ENCODE results near the gene ADD1.

ADD1 gene

GRCh38 chr4:2835978-2836377, 7.7 kb upstream of the ADD1 start:
- DNase-seq: no peak

GRCh38 chr4:2836391-2836859, 7.2 kb upstream of the ADD1 start:
- no peak for DNase-seq

GRCh38 chr4:2837110-2837903, 6.3 kb upstream of the ADD1 start:
- no peak for DNase-seq

GRCh38 chr4:2837904-2838496, 5.6 kb upstream of the ADD1 start:
- DNase-seq: peak; percentile 77 to 78

GRCh38 chr4:2839060-2839459, 4.6 kb upstream of the ADD1 start:
- no peak for DNase-seq

- no peak for DNase-seq
Observed at GRCh38 chr4:2842687-2843262, 869 bp upstream of the ADD1 start.

GRCh38 chr4:2843941-2844584, 419 bp downstream of the ADD1 start:
- DNase-seq: no peak

GRCh38 chr4:2846172-2846571, 2.5 kb downstream of the ADD1 start:
- DNase-seq: no peak

- DNase-seq: no peak
Observed at GRCh38 chr4:2847302-2847871, 3.7 kb downstream of the ADD1 start.

- DNase-seq: no peak
Observed at GRCh38 chr4:2848449-2848848, 4.8 kb downstream of the ADD1 start.

GRCh38 chr4:2849267-2850152, 5.9 kb downstream of the ADD1 start:
- DNase-seq: no peak

- no peak for DNase-seq
Observed at GRCh38 chr4:2850966-2851798, 7.5 kb downstream of the ADD1 start.

GRCh38 chr4:2852481-2852921, 8.9 kb downstream of the ADD1 start:
- peak in 1 of 2 donors; percentile 70 for DNase-seq

- DNase-seq: no peak
Observed at GRCh38 chr4:2855584-2855983, 11.9 kb downstream of the ADD1 start.

- DNase-seq: no peak
Observed at GRCh38 chr4:2856266-2856665, 12.6 kb downstream of the ADD1 start.

GRCh38 chr4:2857349-2857927, 13.8 kb downstream of the ADD1 start:
- DNase-seq: no peak

GRCh38 chr4:2858451-2859217, 15.0 kb downstream of the ADD1 start:
- DNase-seq: no peak

- no peak for DNase-seq
Observed at GRCh38 chr4:2859514-2859913, 15.9 kb downstream of the ADD1 start.

- DNase-seq: no peak
Observed at GRCh38 chr4:2860391-2861348, 17.0 kb downstream of the ADD1 start.
